K562 (cell line): ENCODE data around the gene TM4SF18. TPM values are rescaled to one million over a fixed set of nuclear protein-coding genes. Genes with fewer than 3 reads are reported as not detected.

Source experiments
- ATAC-seq: fragments of 200-7000 bp; cut with Tn5 transposase; 3 replicates; pipeline ENCODE4 v1.9.1; 2020; ENCODE audit warnings: moderate library complexity
- BruUV-seq: library from RNA; stranded (reverse); fragments of 400-500 nt; replicated peaks from 2 replicates; lab custom pipeline; 2021; lab: Mats Ljungman, UMichigan
- CTCF ChIA-PET: fragments of 300-600 bp; formaldehyde crosslinking; extraction: SDS; loops from one replicate; lab custom pipeline; 2021; ENCODE audit warnings: low intra/inter-chr PET ratio; lab: Yijun Ruan, JAX
- POLR2A ChIA-PET: fragments of 300-600, 350-650 bp; sonication (Branson Sonifier 250); formaldehyde crosslinking; extraction: SDS; loops from one replicate; lab custom pipeline; 2021; ENCODE audit warnings: antibody characterized with exemption, inconsistent platforms; lab: Yijun Ruan, JAX
- DNase-seq, 4 experiments: peaks; one replicate each; pipeline versions ENCODE4 v3.0.0 to v3.0.0-alpha.2; 2011 to 2018; ENCODE audit warnings: low spot score in 3 of 4, mixed read lengths in 3 of 4; ENCODE audit errors: extremely low read depth in 1 of 4
- FAIRE-seq: peaks from 2 replicates; lab custom pipeline; 2011; peaks lifted over from hg19 to GRCh38; lab: Jason Lieb, UNC
- H2AFZ ChIP-seq: 2 replicates; pipeline ENCODE4 v1.6.0; 2011; ENCODE audit warnings: low read depth, low read length, control low read depth, inconsistent platforms
- H3K27ac ChIP-seq: fragments of 200-600 bp; 3 replicates; pipeline ENCODE4 v1.8.0; 2011; ENCODE audit warnings: low read depth, mild to moderate bottlenecking, control low read depth, inconsistent platforms, low read length, moderate library complexity, mixed read lengths; ENCODE audit errors: extremely low read depth
- H3K27me3 ChIP-seq, 2 experiments: fragments of 300-600 bp in 1 of 2; 2 replicates in 1 of 2; 3 replicates in 1 of 2; pipeline versions ENCODE4 v1.6.0 to v1.8.0; 2011; ENCODE audit warnings: inconsistent platforms in 2 of 2, low read length in 2 of 2, mild to moderate bottlenecking in 1 of 2, mixed read lengths in 1 of 2, moderate library complexity in 1 of 2; ENCODE audit not compliant: control insufficient read depth in 2 of 2, insufficient read depth in 2 of 2
- H3K36me3 ChIP-seq: fragments of 300-600 bp; 3 replicates; pipeline ENCODE4 v1.8.0; 2011; ENCODE audit warnings: mild to moderate bottlenecking, low read length, inconsistent platforms; ENCODE audit not compliant: control insufficient read depth, insufficient read depth
- H3K4me1 ChIP-seq, 2 experiments: fragments of 200-600 bp in 1 of 2; replicated peaks in 1 of 2; 2 replicates in 1 of 2; 3 replicates in 1 of 2; pipeline versions ENCODE4 v1.5.1 to v1.8.0; 2011; ENCODE audit warnings: inconsistent platforms in 2 of 2, low read length in 2 of 2, mild to moderate bottlenecking in 1 of 2, mixed read lengths in 1 of 2, moderate library complexity in 1 of 2; ENCODE audit not compliant: control insufficient read depth in 2 of 2, insufficient read depth in 2 of 2
- H3K4me2 ChIP-seq: 2 replicates; pipeline ENCODE4 v1.6.1; 2011; ENCODE audit warnings: low read length, control low read depth, inconsistent platforms, mixed read lengths; ENCODE audit not compliant: insufficient read depth
- H3K4me3 ChIP-seq: fragments of 200-600 bp; sonication (generic), shearing (Covaris generic); 2 replicates; pipeline ENCODE4 v1.5.1; 2016; ENCODE audit warnings: control low read depth, inconsistent platforms
- H3K79me2 ChIP-seq: fragments of 200-600 bp; 3 replicates; pipeline ENCODE4 v1.8.0; 2011; ENCODE audit warnings: low read length, inconsistent platforms; ENCODE audit not compliant: control insufficient read depth, insufficient read depth
- H3K9ac ChIP-seq, 2 experiments: 2 replicates each; pipeline versions ENCODE4 v1.6.0 to v1.6.1; 2011; ENCODE audit warnings: low read depth in 2 of 2, low read length in 2 of 2, control low read depth in 1 of 2, inconsistent platforms in 1 of 2, mild to moderate bottlenecking in 1 of 2, mixed read lengths in 1 of 2; ENCODE audit not compliant: insufficient read depth in 1 of 2
- H3K9me1 ChIP-seq: one replicate; pipeline ENCODE4 v1.6.0; 2011; ENCODE audit warnings: inconsistent platforms, mild to moderate bottlenecking, low read length, moderate library complexity; ENCODE audit not compliant: control insufficient read depth, insufficient read depth
- H3K9me3 ChIP-seq: replicated peaks from 2 replicates; pipeline ENCODE4 v1.5.1; 2011; ENCODE audit warnings: low read depth, low read length, inconsistent platforms; ENCODE audit not compliant: control insufficient read depth, insufficient read depth
- H4K20me1 ChIP-seq: replicated peaks from 2 replicates; pipeline ENCODE4 v1.6.1; 2011; ENCODE audit warnings: low read length, inconsistent platforms, mixed read lengths; ENCODE audit not compliant: control insufficient read depth, insufficient read depth
- ARHGAP35 ChIP-seq: fragments of 450-650 bp; IDR thresholded peaks from 2 replicates; pipeline ENCODE4 v1.6.1; 2018; ENCODE audit not compliant: partially characterized antibody
- CHD2 ChIP-seq: IDR thresholded peaks from 2 replicates; pipeline ENCODE4 v1.6.1; 2011; ENCODE audit warnings: low read depth, low read length
- FOXJ3 ChIP-seq: sonication (generic); formaldehyde crosslinking; IDR thresholded peaks from 2 replicates; pipeline ENCODE4 v1.4.0; 2020; ENCODE audit warnings: mild to moderate bottlenecking, missing genetic modification reagents
- FOXK2 ChIP-seq, 2 experiments: fragments of 450-650 bp; IDR thresholded peaks in 1 of 2; conservative IDR thresholded peaks in 1 of 2; 2 replicates each; pipeline ENCODE4 v1.6.1; 2016; ENCODE audit warnings: low read depth in 2 of 2, mild to moderate bottlenecking in 1 of 2
- MAFK ChIP-seq: IDR thresholded peaks from 2 replicates; pipeline ENCODE4 v1.6.1; 2011; ENCODE audit warnings: low read length, improper control_type of control experiment
- NCOA1 ChIP-seq: fragments of 450-650 bp; IDR thresholded peaks from 2 replicates; pipeline ENCODE4 v1.6.1; 2016; ENCODE audit warnings: low read depth
- RBM15 ChIP-seq: fragments of 200-400 bp; formaldehyde crosslinking; IDR thresholded peaks from 2 replicates; pipeline ENCODE4 v1.6.1; 2018; ENCODE audit warnings: mild to moderate bottlenecking, low read length, moderate library complexity; ENCODE audit not compliant: insufficient read depth
- TAF7 ChIP-seq: fragments of 450-650 bp; IDR thresholded peaks from 2 replicates; pipeline ENCODE4 v1.6.1; 2016; ENCODE audit warnings: missing genetic modification characterization, missing compliant biosample characterization
- TEAD1 ChIP-seq, 2 experiments: fragments of 450-650 bp in 1 of 2; sonication (generic) in 1 of 2; formaldehyde crosslinking; IDR thresholded peaks; 2 replicates each; pipeline versions ENCODE4 v1.4.0 to v1.8.0; 2020 to 2022; ENCODE audit warnings: mild to moderate bottlenecking in 2 of 2, missing genetic modification reagents in 1 of 2
- ZFP36 ChIP-seq: fragments of 150-350 bp; IDR thresholded peaks from 2 replicates; pipeline ENCODE4 v1.6.1; 2018; ENCODE audit warnings: low read length, low read depth; ENCODE audit not compliant: partially characterized antibody
- ZNF143 ChIP-seq: sonication (generic); formaldehyde crosslinking; IDR thresholded peaks from 2 replicates; pipeline ENCODE4 v1.9.0; 2022; ENCODE audit warnings: mild to moderate bottlenecking, missing genetic modification reagents
- ZNF354B ChIP-seq: fragments of 250-450 bp; sonication (Bioruptor Pico); IDR thresholded peaks from 2 replicates; pipeline ENCODE4 v1.4.0; 2020
- ZNF561 ChIP-seq: fragments of 450-650 bp; formaldehyde crosslinking; conservative IDR thresholded peaks from 2 replicates; pipeline ENCODE4 v1.4.0; 2020; ENCODE audit warnings: mild to moderate bottlenecking, moderate library complexity
- ZNF79 ChIP-seq: fragments of 250-450 bp; sonication (Bioruptor Pico); IDR thresholded peaks from 2 replicates; pipeline ENCODE4 v1.4.0; 2020; ENCODE audit warnings: low read depth, mild to moderate bottlenecking, moderate library complexity
- WGBS: fragments of 100-300 bp; shearing (Covaris generic); methylation state at CpG from one replicate; pipeline ENCODE4 v1.1.6; 2016; ENCODE audit warnings: low coverage, mixed read lengths; ENCODE audit not compliant: insufficient coverage; ENCODE audit errors: missing lambda C conversion rate; 5-methylcytosine and 5-hydroxymethylcytosine counted together
- in situ Hi-C: fragments of 300-500 bp; cut with MboI; formaldehyde crosslinking; loops from 4 replicates; pipeline ENCODE4 v1.15.0; 2018; ENCODE audit warnings: inconsistent platforms, mixed read lengths
- intact Hi-C: fragments of 100-400 bp; cut with micrococcal nuclease; formaldehyde crosslinking; loops from 2 replicates; pipeline ENCODE4 v1.14.2; 2022
- polyA plus RNA-seq, 8 experiments: library from polyadenylated mRNA; depleted of rRNA in 4 of 8; stranded (reverse) in 5 of 8; unstranded in 3 of 8; fragments of >200 nt; fragmentation: Nextera tagmentation in 2 of 8; fragmentation: Illumina TruSeq in 1 of 8; extraction: Ambion mirVana in 2 of 8; extraction: Trizol in 1 of 8; gene quantifications; 2 replicates each; pipeline versions ENCODE4 v1.2.1 to v1.2.3, GENCODE V29; 2011 to 2014; ENCODE audit warnings: inconsistent platforms in 1 of 8, missing spikeins in 1 of 8
- total RNA-seq, 7 experiments: library from RNA; depleted of rRNA in 6 of 7; stranded (reverse); fragments of >200 nt in 6 of 7; fragmentation: Illumina TruSeq in 2 of 7; extraction: Trizol in 2 of 7; gene quantifications; 2 replicates each; pipeline versions ENCODE4 v1.2.1 to v1.2.3, GENCODE V29; 2011 to 2021; ENCODE audit warnings: low replicate concordance in 1 of 7
- TF ChIP-seq, protein P1 (sequence below): fragments of 250-450 bp; sonication (Bioruptor Pico); IDR thresholded peaks from 2 replicates; pipeline ENCODE4 v1.5.0; 2022; ENCODE audit warnings: mild to moderate bottlenecking
- TF ChIP-seq, protein P2 (sequence below): fragments of 250-450 bp; sonication (Bioruptor Pico); IDR thresholded peaks from 2 replicates; pipeline ENCODE4 v1.8.0; 2022; ENCODE audit warnings: inconsistent platforms
- TF ChIP-seq, protein P3 (sequence below), 3 experiments: IDR thresholded peaks in 2 of 3; conservative IDR thresholded peaks in 1 of 3; 2 replicates each; pipeline ENCODE4 v1.5.1; 2011 to 2012; ENCODE audit warnings: low read length in 3 of 3, mild to moderate bottlenecking in 3 of 3, control low read depth in 2 of 3, improper control_type of control experiment in 1 of 3, inconsistent platforms in 1 of 3, low read depth in 1 of 3, mixed read lengths in 1 of 3, moderate library complexity in 1 of 3; ENCODE audit not compliant: insufficient read depth in 2 of 3

The TM4SF18 gene
- total and polyA plus RNA-seq, 9 of the 15 experiments (the other 6 are each of a cell fraction or from before 2014, with no cell fraction given) = not detected

DNA sequence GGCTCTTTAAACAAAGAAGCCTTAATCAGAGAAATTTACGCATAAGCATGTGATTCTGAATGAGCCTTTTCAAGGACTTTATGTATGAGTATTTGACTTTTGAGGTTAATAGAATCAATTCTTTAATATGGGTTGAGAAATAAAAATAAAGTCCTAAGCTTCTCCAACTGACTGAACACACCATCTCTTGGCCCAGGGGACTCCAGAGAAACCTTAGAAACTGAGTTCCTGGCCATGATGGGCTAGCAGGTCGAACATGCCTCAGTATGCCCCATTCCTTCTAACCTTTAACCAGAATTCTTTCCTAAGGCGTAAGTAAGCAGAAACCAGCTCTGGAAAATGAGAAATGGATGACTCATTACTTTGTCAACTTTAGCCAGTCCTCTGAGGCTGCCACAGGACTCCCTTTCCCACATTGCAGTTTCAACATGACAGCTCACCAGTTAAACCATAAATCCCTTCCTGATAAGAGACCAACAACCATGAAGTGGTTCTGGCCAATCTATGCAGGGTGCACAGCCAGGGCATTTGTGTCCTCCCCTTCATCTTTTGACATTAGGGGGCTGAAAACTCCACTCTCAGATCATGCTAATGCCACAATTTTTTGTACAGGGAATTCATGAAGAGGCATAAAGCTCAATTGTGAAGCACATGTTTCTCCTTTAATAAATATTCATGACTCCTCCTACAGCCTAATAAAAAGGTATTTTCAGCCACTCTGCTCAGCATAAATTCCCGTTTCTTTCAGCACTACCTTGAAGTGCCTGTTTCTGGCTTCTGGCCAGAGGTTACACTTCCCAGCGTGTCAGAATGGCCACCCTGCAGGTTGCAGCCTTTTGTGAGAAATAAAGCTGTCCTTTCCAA lies 33.3 kb downstream of the TM4SF18 start:
- Histone ChIP-seq H3K9me1 (no peaks in the 10 kb centered on the region), H3K4me2 (no peak overlapping the region), H3K27me3 (no peaks in the 10 kb centered on the region), H3K36me3 (no peaks in the 10 kb centered on the region), H3K4me1 (peaks cover 0 to 3% of the 10 kb centered on the region in 2 experiments; a peak in 1 of 5 replicates), H3K9ac (no peak overlapping the region), H3K27ac (no peak overlapping the region), H3K9me3 (no peaks in the 10 kb centered on the region), H4K20me1 (no peaks in the 10 kb centered on the region), H3K79me2 (no peaks in the 10 kb centered on the region), H3K4me3 (no peak overlapping the region), H2AFZ (no peak overlapping the region)
- in situ Hi-C loops (no loop called here), intact Hi-C loops (no loop called here)
- DNase-seq (peak in 2 of 4 experiments; percentile 23 to 50), FAIRE-seq (peak; percentile 79), ATAC-seq (peak; percentile 57)
- ChIA-PET CTCF (no interaction called here), POLR2A (interaction anchor here (0.6 to 1.5 kb wide), 4 partner anchors 11 to 349 kb away, joined by 3 to 5 read pairs (median 4); no protein-coding TSS in a partner anchor)
- 2% methylated on average over 5 of the region's 5 CpGs for WGBS
- no TSS peak for BruUV-seq
- TF ChIP-seq ZNF79 (no peak), RBM15 (no peak), ZNF561 (no peak), FOXJ3 (CRISPR knock-in tag) (no peak), ZFP36 (no peak), ZNF354B (no peak), ARHGAP35 (no peak), FOXK2 (conservative IDR thresholded peaks at IDR 0.05 in 1 of 2, IDR thresholded peaks at IDR 0.05 in 1 of 2; ENCODE audit: low read depth in 2 of 2) (no peak), NCOA1 (no peak), TEAD1 (CRISPR knock-in tag; IDR thresholded peaks at IDR 0.05) (no peak), MAFK (0 out of 2 replicates have a peak, but pooled peaks have one; percentile 28), ZNF143 (CRISPR knock-in tag) (no peak), TAF7 (tag) (no peak), CHD2 (no peak)
- TF ChIP-seq, protein P1, sequence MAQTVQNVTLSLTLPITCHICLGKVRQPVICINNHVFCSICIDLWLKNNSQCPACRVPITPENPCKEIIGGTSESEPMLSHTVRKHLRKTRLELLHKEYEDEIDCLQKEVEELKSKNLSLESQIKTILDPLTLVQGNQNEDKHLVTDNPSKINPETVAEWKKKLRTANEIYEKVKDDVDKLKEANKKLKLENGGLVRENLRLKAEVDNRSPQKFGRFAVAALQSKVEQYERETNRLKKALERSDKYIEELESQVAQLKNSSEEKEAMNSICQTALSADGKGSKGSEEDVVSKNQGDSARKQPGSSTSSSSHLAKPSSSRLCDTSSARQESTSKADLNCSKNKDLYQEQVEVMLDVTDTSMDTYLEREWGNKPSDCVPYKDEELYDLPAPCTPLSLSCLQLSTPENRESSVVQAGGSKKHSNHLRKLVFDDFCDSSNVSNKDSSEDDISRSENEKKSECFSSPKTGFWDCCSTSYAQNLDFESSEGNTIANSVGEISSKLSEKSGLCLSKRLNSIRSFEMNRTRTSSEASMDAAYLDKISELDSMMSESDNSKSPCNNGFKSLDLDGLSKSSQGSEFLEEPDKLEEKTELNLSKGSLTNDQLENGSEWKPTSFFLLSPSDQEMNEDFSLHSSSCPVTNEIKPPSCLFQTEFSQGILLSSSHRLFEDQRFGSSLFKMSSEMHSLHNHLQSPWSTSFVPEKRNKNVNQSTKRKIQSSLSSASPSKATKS = no peak
- TF ChIP-seq, protein P2, sequence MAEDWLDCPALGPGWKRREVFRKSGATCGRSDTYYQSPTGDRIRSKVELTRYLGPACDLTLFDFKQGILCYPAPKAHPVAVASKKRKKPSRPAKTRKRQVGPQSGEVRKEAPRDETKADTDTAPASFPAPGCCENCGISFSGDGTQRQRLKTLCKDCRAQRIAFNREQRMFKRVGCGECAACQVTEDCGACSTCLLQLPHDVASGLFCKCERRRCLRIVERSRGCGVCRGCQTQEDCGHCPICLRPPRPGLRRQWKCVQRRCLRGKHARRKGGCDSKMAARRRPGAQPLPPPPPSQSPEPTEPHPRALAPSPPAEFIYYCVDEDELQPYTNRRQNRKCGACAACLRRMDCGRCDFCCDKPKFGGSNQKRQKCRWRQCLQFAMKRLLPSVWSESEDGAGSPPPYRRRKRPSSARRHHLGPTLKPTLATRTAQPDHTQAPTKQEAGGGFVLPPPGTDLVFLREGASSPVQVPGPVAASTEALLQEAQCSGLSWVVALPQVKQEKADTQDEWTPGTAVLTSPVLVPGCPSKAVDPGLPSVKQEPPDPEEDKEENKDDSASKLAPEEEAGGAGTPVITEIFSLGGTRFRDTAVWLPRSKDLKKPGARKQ (CRISPR knock-in tag) = no peak
- TF ChIP-seq, protein P3, sequence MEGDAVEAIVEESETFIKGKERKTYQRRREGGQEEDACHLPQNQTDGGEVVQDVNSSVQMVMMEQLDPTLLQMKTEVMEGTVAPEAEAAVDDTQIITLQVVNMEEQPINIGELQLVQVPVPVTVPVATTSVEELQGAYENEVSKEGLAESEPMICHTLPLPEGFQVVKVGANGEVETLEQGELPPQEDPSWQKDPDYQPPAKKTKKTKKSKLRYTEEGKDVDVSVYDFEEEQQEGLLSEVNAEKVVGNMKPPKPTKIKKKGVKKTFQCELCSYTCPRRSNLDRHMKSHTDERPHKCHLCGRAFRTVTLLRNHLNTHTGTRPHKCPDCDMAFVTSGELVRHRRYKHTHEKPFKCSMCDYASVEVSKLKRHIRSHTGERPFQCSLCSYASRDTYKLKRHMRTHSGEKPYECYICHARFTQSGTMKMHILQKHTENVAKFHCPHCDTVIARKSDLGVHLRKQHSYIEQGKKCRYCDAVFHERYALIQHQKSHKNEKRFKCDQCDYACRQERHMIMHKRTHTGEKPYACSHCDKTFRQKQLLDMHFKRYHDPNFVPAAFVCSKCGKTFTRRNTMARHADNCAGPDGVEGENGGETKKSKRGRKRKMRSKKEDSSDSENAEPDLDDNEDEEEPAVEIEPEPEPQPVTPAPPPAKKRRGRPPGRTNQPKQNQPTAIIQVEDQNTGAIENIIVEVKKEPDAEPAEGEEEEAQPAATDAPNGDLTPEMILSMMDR (IDR thresholded peaks at IDR 0.05 in 2 of 3, conservative IDR thresholded peaks at IDR 0.05 in 1 of 3; ENCODE audit: insufficient read depth in 2 of 3, low read depth in 1 of 3, low read length in 3 of 3) = no peak
